ENCODE results near the gene EGFL8. TPM values are rescaled to one million over a fixed set of nuclear protein-coding genes. Genes with fewer than 3 reads are reported as not detected.

The EGFL8 gene
- total and polyA plus RNA-seq, 7 donors: 2.3 to 24.4 (median 13.8) TPM

GRCh38 chr6:32151181-32151862 lies 13.1 kb upstream of the EGFL8 start:
- H3K4me3 ChIP-seq: peak overlapping the region; percentile 61 to 80 (median 78)
- peak in 1 of 4 donors; percentile 51 for TF ChIP-seq POLR2AphosphoS5 (IDR thresholded peaks at IDR 0.05)
- no peak for TF ChIP-seq POLR2A (IDR thresholded peaks at IDR 0.05)
- 54 to 69% methylated on average over 8 of the region's 8 CpGs for WGBS, 2 donors
- peak overlapping the region; percentile 88 to 93 (median 92) for H3K27ac ChIP-seq
- H3K4me1 ChIP-seq: peaks cover 0 to 58% (median 49%) of the 10 kb centered on the region in 4 donors
- no peaks in the 10 kb centered on the region for H3K27me3 ChIP-seq
- H3K9me3 ChIP-seq: no peaks in the 10 kb centered on the region
- DNase-seq: no peak
- peaks cover 0 to 26% (median 0%) of the 10 kb centered on the region in 4 donors for H3K36me3 ChIP-seq
- intact Hi-C loops (cut with DNase I): loop anchor here (5.0 to 10.0 kb wide), 2 partner anchors 46 to 107 kb away; no protein-coding TSS in a partner anchor

- H3K27me3 ChIP-seq: no peaks in the 10 kb centered on the region
- no peak for TF ChIP-seq CTCF (IDR thresholded peaks at IDR 0.05)
- peak in 1 of 4 donors; percentile 19 for TF ChIP-seq POLR2AphosphoS5 (IDR thresholded peaks at IDR 0.05)
- no peak for TF ChIP-seq EP300 (IDR thresholded peaks at IDR 0.05)
- no peak for TF ChIP-seq POLR2A (IDR thresholded peaks at IDR 0.05)
- WGBS, 2 donors: 35 to 65% methylated on average over 18 of the region's 24 CpGs
- peak within 1 kb of the TSS; percentile 88 to 93 (median 92) for H3K27ac ChIP-seq
- intact Hi-C loops (cut with DNase I): loop anchor here (1.0 to 10.0 kb wide), 3 partner anchors 22 to 107 kb away; partner anchors contain the start of gene FKBPL
- no peak for DNase-seq
- peaks cover 0 to 34% (median 1%) of the 10 kb centered on the region in 4 donors for H3K36me3 ChIP-seq
- peak within 1 kb of the TSS; percentile 61 to 80 (median 78) for H3K4me3 ChIP-seq
- peaks cover 0 to 59% (median 49%) of the 10 kb centered on the region in 4 donors for H3K4me1 ChIP-seq
- no peaks in the 10 kb centered on the region for H3K9me3 ChIP-seq
Observed at GRCh38 chr6:32151863-32152768, 12.3 kb upstream of the EGFL8 start, which contains the start of gene PRRT1. PRRT1 (minus strand) TSS chr6:32151939; CDS start chr6:32151827, 112 bp downstream.

- intact Hi-C loops (cut with DNase I): loop anchor here (1.0 to 10.0 kb wide), 3 partner anchors 23 to 108 kb away; partner anchors contain the start of gene FKBPL
Observed at GRCh38 chr6:32152769-32153563, 11.4 kb upstream of the EGFL8 start.

GRCh38 chr6:32153564-32154513 lies 10.6 kb upstream of the EGFL8 start, which contains the start of gene PPT2:
PPT2 (plus strand) TSS chr6:32154141; CDS start chr6:32154595, 454 bp downstream.
- no peaks in the 10 kb centered on the region for H3K9me3 ChIP-seq
- peak within 1 kb of the TSS; percentile 88 to 93 (median 92) for H3K27ac ChIP-seq
- intact Hi-C loops (cut with DNase I): loop anchor here (1.0 to 10.0 kb wide), 4 partner anchors 22 to 109 kb away; partner anchors contain the start of gene AGPAT1
- peaks cover 14 to 42% (median 18%) of the 10 kb centered on the region in 4 donors for H3K36me3 ChIP-seq
- H3K27me3 ChIP-seq: no peaks in the 10 kb centered on the region
- peak within 1 kb of the TSS; percentile 61 to 80 (median 78) for H3K4me3 ChIP-seq
- 2 to 3% methylated on average over 52 of the region's 52 CpGs for WGBS, 2 donors
- peaks cover 0 to 59% (median 49%) of the 10 kb centered on the region in 4 donors for H3K4me1 ChIP-seq
- TF ChIP-seq POLR2A (IDR thresholded peaks at IDR 0.05): peak in 1 of 2 donors; percentile 47
- TF ChIP-seq POLR2AphosphoS5 (IDR thresholded peaks at IDR 0.05): peak; percentile 77 to 89 (median 82)
- TF ChIP-seq CTCF (IDR thresholded peaks at IDR 0.05): peak in 2 of 4 experiments; percentile 13 to 19
- TF ChIP-seq EP300 (IDR thresholded peaks at IDR 0.05): peak in 2 of 4 donors; percentile 2 to 91
- peak; percentile 98 for DNase-seq

More at GRCh38 chr6:32152769-32153563, 11.4 kb upstream of the EGFL8 start:
- Histone ChIP-seq H3K36me3 (peaks cover 7 to 42% (median 10%) of the 10 kb centered on the region in 4 donors), H3K27ac (peak overlapping the region; percentile 88 to 93 (median 92)), H3K27me3 (no peaks in the 10 kb centered on the region), H3K9me3 (no peaks in the 10 kb centered on the region), H3K4me1 (peaks cover 0 to 59% (median 49%) of the 10 kb centered on the region in 4 donors), H3K4me3 (peak overlapping the region; percentile 61 to 80 (median 78))
- peak in 3 of 4 donors; percentile 11 to 37 (median 30) for TF ChIP-seq POLR2AphosphoS5 (IDR thresholded peaks at IDR 0.05)
- TF ChIP-seq POLR2A (IDR thresholded peaks at IDR 0.05): no peak
- 44 to 52% methylated on average over 35 of the region's 35 CpGs for WGBS, 2 donors
- DNase-seq: peak; percentile 78
